COLO668 (cell line): Measurements from ENCODE around the gene BCL2L14.

Experiments
- DNase-seq: peaks from one replicate; lab custom pipeline; 2025; ENCODE audit not compliant: unreplicated experiment; lab: John Stamatoyannopoulos, UW

Gene BCL2L14

DNA sequence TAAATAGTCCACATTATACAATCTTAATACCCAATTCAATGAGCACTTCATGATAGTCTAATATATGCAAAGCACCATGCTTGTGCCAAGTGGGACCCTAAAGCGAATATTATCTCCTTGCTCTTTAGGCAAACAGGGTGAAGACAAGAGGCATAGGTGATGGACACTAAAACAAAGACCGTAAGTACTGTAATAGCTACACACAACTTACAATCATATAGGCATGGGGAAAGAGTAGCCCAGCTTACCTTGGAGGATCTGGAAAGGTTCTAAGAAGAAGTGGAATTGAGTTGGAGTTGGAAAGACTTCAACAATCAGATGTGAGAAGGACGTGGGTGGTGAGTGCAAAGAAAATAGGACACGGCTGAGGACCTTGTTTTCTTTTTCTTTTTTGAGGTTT is 19.1 kb upstream of the BCL2L14 start:
- no peak for DNase-seq

DNA sequence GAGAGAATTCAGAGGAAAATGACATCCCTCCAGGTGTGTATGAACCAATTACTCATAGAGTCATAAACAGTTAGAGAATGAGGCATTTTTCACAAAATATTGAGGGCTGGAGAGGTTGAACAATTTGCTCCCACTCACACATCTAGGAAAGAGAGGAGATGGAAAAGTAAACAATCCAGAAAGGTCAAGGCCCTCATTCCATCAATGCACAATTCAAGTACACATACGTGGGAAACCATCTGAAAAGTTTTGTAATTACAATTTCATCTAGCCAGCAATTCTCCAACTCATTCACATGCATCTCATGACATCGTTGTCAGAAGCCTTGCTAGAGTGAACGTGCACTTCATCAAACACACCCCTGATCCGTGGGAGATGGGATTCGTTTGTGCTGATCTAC is 15.7 kb upstream of the BCL2L14 start:
- DNase-seq = no peak

DNA sequence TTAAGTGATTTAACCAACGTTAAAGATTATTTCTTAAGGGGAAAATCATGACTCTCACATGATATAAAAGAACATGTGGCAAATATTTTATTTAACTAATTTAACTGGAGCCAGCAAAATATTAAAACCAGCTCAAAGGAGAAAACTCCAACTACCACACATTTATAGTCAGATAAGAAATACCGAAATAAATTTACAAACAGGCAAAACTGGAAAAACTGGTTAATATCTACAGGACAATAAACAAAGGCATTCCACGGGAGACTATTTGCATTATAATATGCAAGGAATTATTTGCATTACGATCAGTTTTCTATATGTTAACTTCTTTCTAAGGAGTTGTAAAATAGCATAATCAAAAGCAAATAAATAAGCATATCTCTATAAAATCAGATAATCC is 13.8 kb upstream of the BCL2L14 start:
- DNase-seq = no peak

DNA sequence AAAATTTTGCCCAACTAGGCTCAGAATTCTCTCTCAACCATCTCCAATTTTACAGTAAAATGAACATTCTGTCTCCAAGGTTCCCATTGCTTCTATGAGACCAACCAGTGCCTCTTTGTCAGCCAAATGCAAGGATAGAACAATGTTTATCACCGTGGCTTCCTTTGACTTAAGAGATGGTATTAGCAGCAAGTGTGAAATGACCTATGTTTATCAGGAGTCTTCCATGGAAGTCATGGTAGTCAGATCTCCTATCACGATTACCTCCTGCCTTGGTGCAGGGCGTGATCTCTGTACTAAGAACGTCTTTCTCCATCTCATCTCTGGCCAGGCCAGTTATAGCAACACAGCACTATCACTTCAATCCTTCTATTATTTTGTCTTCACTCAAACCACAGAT is 6.1 kb upstream of the BCL2L14 start:
- DNase-seq = no peak

DNA sequence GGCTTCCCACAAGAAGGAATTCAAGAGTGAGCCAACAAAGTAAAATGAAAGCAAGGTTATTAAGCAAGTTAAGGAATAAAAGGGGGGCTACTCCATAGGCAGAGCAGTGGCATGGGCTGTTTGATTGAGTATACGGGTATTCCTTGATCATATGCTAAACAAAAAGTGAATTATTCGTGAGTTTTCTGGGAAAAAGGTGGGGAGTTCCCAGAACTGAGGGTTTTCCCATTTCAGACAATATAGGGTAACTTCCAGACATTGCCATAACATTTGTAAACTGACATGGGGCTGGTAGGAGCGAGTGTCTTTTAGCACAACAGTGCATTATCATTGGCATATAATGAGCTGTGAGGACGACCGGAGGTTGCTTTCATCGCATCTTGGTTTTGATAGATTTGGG is 2.0 kb upstream of the BCL2L14 start:
- no peak for DNase-seq

DNA sequence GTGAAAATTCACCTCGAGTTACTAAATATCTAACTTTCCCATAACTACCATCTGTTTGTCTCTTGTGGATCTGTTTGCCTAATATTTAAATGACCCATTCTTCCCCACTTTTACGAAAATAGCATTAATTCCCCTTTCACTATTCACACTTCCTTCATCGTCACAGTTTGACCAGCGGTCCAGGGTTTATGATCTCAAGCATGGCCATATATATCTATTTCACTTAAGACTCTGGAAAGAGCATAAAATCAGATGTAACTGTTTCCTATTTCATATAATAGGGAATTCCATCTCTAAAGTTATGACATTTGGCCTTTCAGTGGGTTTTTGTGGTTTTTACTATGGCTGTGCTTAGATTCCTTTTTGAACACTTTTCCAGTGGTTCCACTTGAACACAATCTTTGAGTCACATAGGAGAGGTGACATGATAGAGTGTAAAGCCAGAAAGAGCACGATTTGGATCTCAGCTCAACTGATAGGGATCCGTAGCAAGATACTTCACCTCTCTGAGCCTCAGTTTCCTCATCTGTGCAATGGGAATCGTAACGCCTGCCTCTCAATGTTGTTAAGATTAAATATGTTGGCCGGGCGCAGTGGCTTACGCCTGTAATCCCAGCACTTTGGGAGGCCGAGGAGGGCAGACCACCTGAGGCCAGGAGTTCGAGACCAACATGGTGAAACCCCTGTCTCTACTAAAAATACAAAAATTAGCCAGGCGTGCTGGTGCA is 754 bp upstream of the BCL2L14 start:
- DNase-seq = no peak

DNA sequence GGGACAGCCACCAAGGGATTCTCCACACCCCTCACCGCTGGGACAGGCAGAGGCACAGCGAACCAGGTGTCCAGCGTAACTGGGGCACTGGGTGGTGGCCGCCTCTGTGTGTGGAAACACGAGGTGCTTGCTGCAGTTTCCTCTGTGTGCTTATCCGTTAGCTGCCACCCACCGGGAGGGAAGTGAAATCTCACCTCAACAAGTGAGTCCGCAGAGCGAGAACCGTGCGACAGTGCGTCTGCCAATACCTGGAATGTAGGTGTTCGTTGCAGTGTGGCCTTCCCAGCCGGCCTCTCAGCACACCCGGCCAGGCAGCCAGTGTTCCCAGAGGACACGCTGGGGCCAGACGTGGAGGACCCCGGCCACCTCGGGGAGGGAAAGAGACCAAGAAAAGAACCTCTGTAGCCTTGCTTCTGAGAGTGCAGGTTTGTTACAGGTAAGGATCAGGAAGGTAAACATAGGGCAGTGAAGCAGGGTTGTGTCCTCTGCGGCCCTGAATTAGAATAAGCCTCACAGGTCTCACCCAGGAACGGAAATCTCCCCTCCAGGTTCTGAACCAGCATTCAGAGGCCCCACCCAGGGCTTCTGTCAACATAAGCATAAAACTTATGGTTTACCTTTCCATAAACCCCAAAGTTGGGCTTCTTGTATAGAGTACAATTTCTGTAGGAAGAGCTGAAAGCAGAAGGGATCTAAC is 1.5 kb downstream of the BCL2L14 start:
- no peak for DNase-seq

DNA sequence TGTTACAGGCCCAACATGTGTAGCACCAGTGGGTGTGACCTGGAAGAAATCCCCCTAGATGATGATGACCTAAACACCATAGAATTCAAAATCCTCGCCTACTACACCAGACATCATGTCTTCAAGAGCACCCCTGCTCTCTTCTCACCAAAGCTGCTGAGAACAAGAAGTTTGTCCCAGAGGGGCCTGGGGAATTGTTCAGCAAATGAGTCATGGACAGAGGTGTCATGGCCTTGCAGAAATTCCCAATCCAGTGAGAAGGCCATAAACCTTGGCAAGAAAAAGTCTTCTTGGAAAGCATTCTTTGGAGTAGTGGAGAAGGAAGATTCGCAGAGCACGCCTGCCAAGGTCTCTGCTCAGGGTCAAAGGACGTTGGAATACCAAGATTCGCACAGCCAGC is 8.6 kb downstream of the BCL2L14 start:
- DNase-seq = no peak

DNA sequence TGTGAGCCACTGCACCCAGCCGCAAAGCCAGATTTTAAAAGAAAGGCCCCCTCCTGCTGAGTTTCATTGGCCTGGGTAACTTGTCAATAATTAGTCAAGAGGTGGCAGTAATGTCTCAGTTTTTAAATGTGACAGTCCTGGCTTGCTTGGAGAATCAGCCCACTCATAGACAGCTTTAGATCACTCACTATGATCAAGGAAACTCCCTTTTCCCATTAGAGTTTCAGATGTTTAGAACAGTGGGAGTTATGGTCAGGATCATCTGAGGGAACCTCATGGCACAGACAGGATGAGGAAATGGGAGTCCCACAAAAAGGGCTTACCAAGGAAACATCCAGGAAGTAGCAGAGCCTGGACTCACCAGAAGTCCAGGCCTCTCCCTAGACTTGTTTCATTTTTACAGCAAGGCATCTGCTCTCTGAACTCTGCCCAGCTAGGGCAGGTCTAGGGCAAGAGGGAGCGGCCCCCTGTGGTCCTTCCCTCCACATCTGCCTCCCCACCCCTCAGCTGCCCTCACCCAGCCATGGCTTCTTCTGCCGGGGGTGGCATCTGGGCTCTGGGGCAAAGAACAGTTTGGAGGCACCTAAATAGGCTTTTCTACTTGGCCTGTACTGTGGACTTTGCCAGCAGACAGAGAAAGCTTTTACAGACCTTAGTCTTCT is 11.2 kb downstream of the BCL2L14 start:
- DNase-seq = peak; percentile 15

DNA sequence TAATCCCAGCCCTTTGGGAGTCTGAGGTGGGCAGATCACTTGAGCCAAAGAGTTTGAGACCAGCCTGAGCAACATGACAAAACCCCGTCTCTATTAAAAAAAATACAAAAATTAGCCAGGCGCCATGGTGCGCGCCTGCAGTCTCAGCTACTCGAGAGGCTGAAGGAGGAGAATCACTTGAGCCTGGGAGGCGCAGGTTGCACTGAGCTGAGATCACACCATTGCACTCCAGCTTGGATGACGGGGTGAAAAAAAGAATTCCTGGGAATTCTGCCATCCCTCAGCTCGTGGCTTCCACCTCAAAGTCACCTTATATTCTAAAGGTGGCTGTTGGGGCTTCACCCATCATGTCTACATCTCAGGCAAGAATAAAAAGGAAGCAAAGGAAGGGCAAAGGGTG is 12.9 kb downstream of the BCL2L14 start:
- DNase-seq = no peak

DNA sequence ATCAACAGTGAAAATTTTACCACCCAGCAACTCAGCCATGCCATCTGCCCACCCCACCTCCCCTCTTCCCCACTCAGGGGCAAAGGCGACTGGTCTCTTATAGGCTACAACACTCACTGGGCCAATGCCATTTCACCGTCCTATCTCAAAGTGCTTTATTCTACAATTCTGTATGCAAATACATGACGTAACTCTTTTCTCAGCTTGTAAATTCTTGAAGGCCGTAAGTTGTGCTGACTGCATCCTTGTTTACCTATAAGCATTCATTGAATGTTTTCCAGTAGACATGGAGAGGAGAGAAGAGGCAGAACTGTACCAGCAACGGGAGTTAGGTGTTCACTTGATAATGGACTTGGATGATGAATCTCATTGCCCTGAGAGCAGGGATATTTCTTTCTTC is 15.6 kb downstream of the BCL2L14 start:
- DNase-seq = no peak

DNA sequence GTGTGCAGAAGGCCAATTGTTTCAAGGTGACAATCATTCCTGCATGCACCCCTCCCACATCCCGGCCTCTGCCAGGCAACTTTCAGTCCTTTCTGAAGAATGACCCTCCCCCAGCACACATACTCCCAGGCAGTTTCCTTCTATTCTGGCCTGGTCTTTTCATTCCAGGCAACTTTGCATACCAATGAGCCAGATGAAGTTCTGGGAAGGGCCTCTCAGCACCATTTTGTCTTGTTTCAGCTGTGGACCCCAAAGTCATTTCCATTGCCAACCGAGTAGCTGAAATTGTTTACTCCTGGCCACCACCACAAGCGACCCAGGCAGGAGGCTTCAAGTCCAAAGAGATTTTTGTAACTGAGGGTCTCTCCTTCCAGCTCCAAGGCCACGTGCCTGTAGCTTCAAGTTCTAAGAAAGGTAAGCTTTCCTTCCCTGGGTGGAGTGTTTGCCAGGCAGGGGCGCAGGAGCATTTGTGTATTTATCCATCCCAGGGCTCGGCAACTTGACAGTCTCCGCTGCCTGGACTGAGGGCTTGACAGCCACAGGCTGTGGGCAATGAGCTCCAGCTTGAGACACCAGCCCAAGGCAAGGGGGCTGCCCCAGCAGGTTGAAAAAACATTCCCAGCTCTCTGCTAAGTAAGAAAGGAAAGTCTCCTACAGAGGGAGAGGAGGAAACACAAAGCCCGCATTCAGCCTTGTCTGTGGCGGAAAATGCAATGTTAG is 16.4 kb downstream of the BCL2L14 start:
- no peak for DNase-seq

DNA sequence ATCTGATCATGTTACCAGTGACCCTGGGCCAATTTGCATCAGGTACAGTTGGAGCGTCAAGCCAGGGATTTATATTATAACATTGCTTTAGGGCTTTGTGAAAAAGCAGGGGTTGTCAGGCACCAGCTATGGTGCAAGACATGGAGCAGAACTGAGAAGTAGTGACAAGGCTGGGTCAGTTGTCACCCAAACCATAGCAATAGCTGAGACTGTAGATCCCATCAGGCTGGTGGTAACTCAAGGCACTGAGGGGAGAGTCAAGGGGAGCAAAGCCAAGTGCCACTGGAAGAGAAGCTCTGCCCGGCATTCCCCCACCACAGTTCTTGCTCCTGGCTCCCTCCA is 16.9 kb downstream of the BCL2L14 start:
- DNase-seq = no peak

DNA sequence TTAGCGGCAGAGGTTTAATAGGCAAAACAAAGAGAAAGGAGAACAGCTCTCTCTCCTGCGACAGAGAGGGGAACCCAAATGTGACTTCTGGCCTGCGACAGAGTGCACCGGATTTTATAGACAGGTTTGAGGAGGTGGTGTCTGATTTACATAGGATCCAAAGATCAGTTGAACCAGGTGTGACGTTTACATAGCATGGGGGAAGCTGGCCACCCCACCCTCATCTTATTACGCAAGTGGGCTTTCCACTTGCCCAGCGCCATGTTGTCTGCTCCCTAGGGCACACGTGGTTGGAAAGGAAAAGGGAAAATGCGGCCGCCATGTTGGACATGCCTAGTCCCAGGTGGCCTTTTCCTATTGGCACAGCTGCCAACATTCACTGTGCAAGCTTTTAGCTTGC is 17.4 kb downstream of the BCL2L14 start:
- DNase-seq = no peak

DNA sequence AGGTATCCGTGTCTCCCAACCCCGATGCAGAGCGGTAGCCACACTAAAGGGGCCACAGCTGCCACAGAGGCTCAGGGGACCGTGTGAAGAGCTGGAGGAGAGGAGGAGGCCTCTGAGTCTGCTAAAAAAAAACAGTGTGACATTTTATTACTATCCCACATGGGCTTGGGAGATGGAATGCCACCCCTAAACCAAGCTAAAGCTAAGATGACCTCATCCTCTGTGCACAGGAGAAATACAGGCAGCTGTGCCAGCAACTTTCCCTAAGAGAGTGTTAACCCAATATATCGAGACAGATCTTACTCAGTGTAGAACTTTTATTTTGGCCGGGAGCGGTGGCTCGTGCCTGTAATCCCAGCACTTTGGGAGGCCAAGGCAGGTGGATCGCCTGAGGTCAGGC is 18.0 kb downstream of the BCL2L14 start:
- DNase-seq = no peak

DNA sequence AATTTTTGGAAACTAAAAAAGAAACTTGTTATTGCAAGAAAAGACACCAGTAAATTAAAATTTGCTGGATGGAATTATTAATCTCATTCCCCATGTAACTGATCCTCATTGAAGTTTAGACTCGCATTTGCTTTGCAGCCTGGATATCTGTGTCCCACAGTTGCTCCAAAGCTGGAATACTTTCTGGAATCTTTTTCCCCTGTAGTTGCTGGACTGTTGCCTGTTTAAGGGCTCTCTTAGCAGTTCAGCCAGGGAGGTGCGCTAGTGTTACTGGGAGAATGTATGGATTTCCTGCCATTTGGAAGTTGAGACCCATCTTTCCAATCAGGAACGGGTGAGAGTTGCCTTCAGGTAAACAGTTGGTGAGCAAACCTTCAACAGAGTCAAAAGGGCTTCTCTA is 20.3 kb downstream of the BCL2L14 start:
- DNase-seq = no peak

DNA sequence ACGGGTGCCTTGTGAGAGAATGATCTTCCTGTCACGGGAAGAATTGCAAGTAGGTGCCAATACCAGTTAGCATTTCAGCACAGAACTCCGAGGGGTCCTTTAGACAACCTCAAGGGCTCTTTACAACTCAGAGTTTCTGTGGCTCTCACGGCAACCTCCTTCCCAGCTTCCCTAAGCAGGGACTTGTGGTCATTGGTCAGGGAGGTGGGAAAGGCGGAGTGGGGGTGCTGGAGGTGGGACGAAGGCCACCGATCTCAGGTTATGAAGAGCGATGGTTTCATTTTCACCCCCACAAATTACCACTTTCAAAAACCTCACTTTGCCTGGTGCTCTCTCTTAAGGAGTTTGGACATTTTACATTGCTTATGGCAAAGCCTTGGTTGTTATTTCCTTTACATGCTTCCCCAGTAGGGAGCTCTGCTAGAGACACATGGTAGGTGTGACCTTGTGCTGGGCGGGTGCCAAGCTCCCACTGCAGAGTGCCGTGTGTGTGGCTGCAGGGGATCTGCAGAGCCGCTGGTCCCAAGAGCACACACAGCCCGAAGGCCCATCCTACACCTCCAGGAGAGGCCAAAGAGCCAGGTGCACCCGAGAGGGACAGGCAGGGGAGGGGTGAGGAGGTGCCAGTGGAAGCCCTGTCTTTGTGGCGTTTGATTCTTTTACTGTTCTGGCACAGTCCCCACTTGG is 21.4 kb downstream of the BCL2L14 start:
- peak; percentile 46 for DNase-seq

DNA sequence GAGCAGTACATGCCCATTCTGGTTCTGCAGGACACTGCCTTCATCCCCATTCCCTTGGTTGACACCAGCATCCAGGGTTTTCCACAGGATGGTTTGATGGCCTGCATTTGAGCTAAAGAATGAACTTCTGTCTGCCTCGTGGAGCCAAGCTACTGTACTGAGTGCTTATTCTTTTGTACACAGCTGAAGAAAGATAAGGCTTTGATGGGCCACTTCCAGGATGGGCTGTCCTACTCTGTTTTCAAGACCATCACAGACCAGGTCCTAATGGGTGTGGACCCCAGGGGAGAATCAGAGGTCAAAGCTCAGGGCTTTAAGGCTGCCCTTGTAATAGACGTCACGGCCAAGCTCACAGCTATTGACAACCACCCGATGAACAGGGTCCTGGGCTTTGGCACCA is 23.7 kb downstream of the BCL2L14 start:
- no peak for DNase-seq

DNA sequence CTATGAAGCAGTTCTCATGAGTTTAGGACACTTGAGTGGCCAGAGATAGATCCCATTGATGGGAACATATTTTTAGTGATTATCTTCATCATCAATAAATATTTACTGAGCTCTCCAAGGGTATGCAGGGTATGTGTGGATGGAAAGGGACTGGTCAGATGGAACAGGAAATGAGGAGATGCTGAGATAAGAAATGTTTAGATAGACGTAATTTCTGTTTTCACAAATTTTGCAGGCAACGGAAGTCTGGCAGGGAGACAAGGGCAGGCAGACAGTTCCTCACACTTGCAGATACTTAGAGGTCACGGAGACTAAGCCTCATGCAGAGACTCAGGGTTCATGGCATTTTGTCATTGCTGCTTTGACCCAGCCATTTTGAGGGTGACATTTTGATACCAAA is 24.3 kb downstream of the BCL2L14 start:
- no peak for DNase-seq

DNA sequence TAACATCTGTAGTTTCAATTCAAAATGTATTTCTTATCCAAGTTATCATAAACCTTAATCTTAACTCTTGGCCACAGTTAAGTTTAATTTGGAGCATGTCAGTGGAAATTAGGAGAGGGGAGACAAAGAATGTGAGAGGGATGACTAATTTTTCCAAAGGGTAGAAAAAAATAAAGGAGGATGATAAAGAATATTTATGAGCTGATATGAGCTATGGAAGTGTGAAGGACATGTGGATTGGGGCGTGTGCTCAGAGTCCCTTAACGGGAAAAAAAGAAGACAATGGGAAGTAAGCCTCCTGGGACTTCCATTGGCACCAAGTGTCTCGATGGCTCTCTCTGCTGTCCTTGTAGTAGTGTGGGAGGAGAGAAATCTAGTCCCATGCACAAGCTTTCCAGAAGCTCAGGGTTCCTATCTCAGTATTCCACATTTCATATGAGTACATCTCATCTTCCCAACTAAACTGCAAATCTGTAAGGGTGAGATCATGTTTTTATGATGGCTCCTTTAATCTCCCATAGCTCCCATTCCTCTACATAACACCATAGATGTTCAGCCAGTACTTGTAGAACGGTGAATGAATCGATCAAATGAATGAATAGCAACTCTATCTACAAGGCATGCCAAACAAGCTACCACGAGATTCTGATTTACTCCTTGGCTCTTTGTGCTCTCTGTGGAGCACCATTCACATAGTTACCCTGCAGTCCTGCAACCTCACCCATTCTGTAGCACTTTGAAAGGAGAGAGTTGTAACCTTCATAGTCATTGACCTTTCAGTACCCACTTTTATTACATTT is 27.4 kb downstream of the BCL2L14 start:
- DNase-seq = no peak

DNA sequence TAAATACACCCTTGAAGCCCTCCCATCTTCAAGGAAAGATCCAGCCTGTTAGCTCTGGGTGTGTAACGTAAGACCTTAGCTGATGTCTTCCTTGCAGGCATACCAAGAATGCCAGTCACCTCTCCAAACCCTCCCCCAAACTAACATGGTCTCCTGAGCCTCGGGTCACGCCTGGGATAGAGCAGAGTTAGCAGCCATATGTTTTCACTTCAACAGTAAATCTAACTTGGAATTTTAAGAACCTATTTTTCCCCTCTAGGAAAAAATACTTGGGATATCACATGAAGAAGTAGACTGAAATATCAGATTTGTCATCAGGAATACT is 27.9 kb downstream of the BCL2L14 start:
- no peak for DNase-seq
